ENCODE measurements around the gene SLC22A1. TPM values are rescaled to one million over a fixed set of nuclear protein-coding genes. Genes with fewer than 3 reads are reported as not detected.

SLC22A1 gene
- total RNA-seq, 1 experiment from 2014 or later, result 1.2 TPM

GRCh38 chr6:160170018-160170680, 48.5 kb downstream of the SLC22A1 start:
- ChIA-PET POLR2A (no interaction called here), CTCF (interaction anchor here (1.3 kb wide), 1 partner anchor 32 kb away, joined by 3 read pairs; no protein-coding TSS in a partner anchor)
- Mint-ChIP-seq H3K27me3 (ENCODE audit: low read depth) (no peaks in the 10 kb centered on the region), H3K36me3 (peaks cover 3% of the 10 kb centered on the region), H3K4me1 (peaks cover 5% of the 10 kb centered on the region), H3K27ac (no peak overlapping the region), H3K9me3 (peaks cover 14% of the 10 kb centered on the region), H3K4me3 (no peak overlapping the region)
- TF ChIP-seq ZNF263 (CRISPR knock-in tag; IDR thresholded peaks at IDR 0.05; ENCODE audit: low read depth) (no peak), SOX15 (CRISPR knock-in tag; IDR thresholded peaks at IDR 0.05) (no peak), NFYB (CRISPR knock-in tag; conservative IDR thresholded peaks at IDR 0.05; ENCODE audit: low read depth) (no peak), NFE2L1 (CRISPR knock-in tag; IDR thresholded peaks at IDR 0.05) (no peak), ZNF512 (CRISPR knock-in tag; IDR thresholded peaks at IDR 0.05; ENCODE audit: borderline replicate concordance) (no peak), ZNF671 (CRISPR knock-in tag; IDR thresholded peaks at IDR 0.05) (no peak), ELF4 (CRISPR knock-in tag; IDR thresholded peaks at IDR 0.05; ENCODE audit: low read depth) (no peak), CBFB (CRISPR knock-in tag; IDR thresholded peaks at IDR 0.05; ENCODE audit: low read depth) (no peak), SP1 (CRISPR knock-in tag; conservative IDR thresholded peaks at IDR 0.05) (no peak), ARID4B (CRISPR knock-in tag; IDR thresholded peaks at IDR 0.05; ENCODE audit: borderline replicate concordance) (no peak), CREM (CRISPR knock-in tag; IDR thresholded peaks at IDR 0.05) (no peak), ZMAT4 (CRISPR knock-in tag; IDR thresholded peaks at IDR 0.05) (no peak)
- DNase-seq (ENCODE audit: low spot score) (no peak), ATAC-seq (no peak)

GRCh38 chr6:160172704-160173103, 51.1 kb downstream of the SLC22A1 start:
- no peak for ATAC-seq
- DNase-seq (ENCODE audit: low spot score), result no peak
- H3K4me1 Mint-ChIP-seq, result peaks cover 14% of the 10 kb centered on the region
- no peaks in the 10 kb centered on the region for H3K9me3 Mint-ChIP-seq
- no peak overlapping the region for H3K4me3 Mint-ChIP-seq
- ChIA-PET POLR2A (no interaction called here), CTCF (no interaction called here)
- no peak overlapping the region for H3K27ac Mint-ChIP-seq
- no peaks in the 10 kb centered on the region for H3K36me3 Mint-ChIP-seq
- no peaks in the 10 kb centered on the region for H3K27me3 Mint-ChIP-seq (ENCODE audit: low read depth)
- TF ChIP-seq STAT6 (CRISPR knock-in tag; conservative IDR thresholded peaks at IDR 0.05; ENCODE audit: low read depth), result no peak
- TF ChIP-seq E2F5 (CRISPR knock-in tag; IDR thresholded peaks at IDR 0.05), result no peak
